NCI-H446 (cell line): ENCODE results near the gene FRMD1.

ENCODE experiments used
- DNase-seq, 2 experiments: peaks; one replicate each; lab custom pipeline; 2025; lab: John Stamatoyannopoulos, UW

The FRMD1 gene

GRCh38 chr6:168095171-168095691 lies 16.2 kb upstream of the FRMD1 start:
- no peak for DNase-seq

- no peak for DNase-seq
These were observed 14.6 kb upstream of the FRMD1 start for GRCh38 chr6:168093634-168094033.

GRCh38 chr6:168093071-168093505 lies 14.1 kb upstream of the FRMD1 start:
- DNase-seq: no peak

GRCh38 chr6:168092541-168092940 lies 13.5 kb upstream of the FRMD1 start:
- DNase-seq: no peak

GRCh38 chr6:168091381-168092264 lies 12.6 kb upstream of the FRMD1 start:
- DNase-seq: no peak

GRCh38 chr6:168090706-168091105 lies 11.7 kb upstream of the FRMD1 start:
- no peak for DNase-seq

- no peak for DNase-seq
These were observed 11.2 kb upstream of the FRMD1 start for GRCh38 chr6:168090064-168090690.

- DNase-seq: no peak
These were observed 10.4 kb upstream of the FRMD1 start for GRCh38 chr6:168089186-168090063.

- DNase-seq: no peak
These were observed 9.4 kb upstream of the FRMD1 start for GRCh38 chr6:168088161-168089053.

- DNase-seq: no peak
These were observed 8.6 kb upstream of the FRMD1 start for GRCh38 chr6:168087436-168088160.

GRCh38 chr6:168086616-168087015 lies 7.6 kb upstream of the FRMD1 start:
- DNase-seq: no peak

- no peak for DNase-seq
These were observed 7.1 kb upstream of the FRMD1 start for GRCh38 chr6:168086066-168086465.

GRCh38 chr6:168084465-168085160 lies 5.6 kb upstream of the FRMD1 start:
- DNase-seq: no peak

GRCh38 chr6:168083514-168083885 lies 4.5 kb upstream of the FRMD1 start:
- no peak for DNase-seq

- DNase-seq: no peak
These were observed 4.0 kb upstream of the FRMD1 start for GRCh38 chr6:168082860-168083513.

GRCh38 chr6:168081858-168082546 lies 3.0 kb upstream of the FRMD1 start:
- no peak for DNase-seq

- DNase-seq: no peak
These were observed 1.5 kb upstream of the FRMD1 start for GRCh38 chr6:168080393-168081077.
